ENCODE results near the gene ITGB4.

GRCh38 chr17:75743625-75744206 is 22.5 kb downstream of the ITGB4 start:
- no peak for TF ChIP-seq GABPA (IDR thresholded peaks at IDR 0.05; ENCODE audit: low read depth)
- no peak for TF ChIP-seq POLR2AphosphoS5 (IDR thresholded peaks at IDR 0.05; ENCODE audit: low read depth)
- no peak for TF ChIP-seq CTCF (IDR thresholded peaks at IDR 0.05; ENCODE audit: insufficient read depth, low read length)
- no peak for TF ChIP-seq REST (IDR thresholded peaks at IDR 0.05; ENCODE audit: insufficient replicate concordance, low read depth)

Measured in HL-60 (cell line).